HG02981 (cell line): ENCODE measurements around the gene FAM184B.

ENCODE experiments used
- ATAC-seq: cut with Tn5 transposase; IDR thresholded peaks from one replicate; pipeline ENCODE4 v1.9.1; 2021; ENCODE audit warnings: mild to moderate bottlenecking, moderate library complexity; ENCODE audit not compliant: unreplicated experiment

FAM184B gene

DNA sequence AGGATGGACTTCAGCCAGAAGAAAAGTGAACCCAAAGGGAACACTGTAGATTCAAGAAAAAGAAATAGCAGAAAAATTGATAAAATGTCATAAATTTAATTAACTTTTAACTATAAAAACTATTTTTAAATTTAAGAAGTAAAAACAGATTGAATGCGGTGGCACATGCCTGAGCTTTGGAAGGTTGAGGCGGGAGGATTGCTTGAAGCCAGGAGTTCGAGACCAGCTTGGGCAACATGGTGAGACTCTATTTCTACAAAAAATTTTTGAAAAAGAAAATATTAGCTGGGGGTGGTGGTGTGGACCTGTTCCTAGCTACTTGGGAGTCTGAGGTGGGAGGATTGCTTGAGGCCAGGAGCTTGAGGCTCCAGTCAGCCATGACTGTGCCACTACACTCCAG lies 3.0 kb downstream of the FAM184B start:
- ATAC-seq = no peak

DNA sequence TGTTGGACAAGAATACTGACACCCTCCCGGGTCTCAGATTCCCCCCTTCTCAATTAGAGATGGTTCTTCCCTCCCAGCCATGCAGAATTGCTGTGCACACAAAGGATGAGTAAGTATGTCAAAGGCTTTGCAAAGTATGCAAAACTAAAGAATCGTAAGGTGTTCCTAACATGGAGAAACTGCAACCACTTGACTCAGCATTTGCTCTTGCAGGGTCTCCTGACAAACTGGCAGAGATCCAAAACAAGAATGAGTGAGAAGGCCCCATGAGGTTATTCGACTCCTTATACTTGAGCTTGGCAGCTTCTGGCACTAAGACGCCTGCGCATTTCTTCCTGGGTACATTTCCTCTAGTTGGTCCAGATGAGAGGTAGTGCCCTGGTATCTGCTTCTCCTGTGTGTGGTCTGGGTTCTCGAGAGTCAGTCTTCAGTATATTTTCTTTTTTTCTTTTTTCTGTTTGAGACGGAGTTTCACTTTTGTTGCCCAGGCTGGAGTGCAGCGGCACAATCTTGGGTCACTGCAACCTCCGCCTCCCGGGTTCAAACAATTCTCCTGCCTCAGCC lies 8.2 kb downstream of the FAM184B start:
- no peak for ATAC-seq

DNA sequence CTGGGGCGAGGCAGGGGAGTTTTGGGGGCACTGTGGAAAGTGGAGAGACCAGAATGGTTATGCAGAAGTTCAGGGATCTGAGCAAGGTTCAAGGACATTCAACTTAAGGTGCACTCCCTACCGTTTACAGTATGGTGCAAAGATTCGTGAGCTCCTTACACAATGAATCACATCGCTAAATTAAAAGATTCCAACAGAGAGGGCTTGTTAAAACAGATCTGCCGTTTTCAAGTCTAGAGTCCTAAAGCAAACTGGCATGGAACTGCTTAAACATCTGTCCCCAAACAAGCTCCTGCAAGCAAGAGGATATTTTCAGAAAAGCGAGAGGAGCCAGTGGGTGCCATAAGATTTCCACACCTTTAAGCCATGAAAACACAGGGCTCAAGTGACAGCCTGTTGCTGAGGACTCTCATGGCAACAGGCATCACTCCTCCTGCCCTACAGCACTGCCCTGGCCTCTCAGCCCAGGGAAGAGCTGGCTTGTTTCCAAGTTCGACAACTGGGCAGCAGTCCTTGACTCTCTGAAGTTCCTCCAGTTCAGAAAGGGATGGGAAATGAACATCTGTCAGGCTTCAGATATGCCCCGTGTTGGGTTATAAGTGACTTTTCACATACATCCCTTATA lies 10.0 kb downstream of the FAM184B start:
- ATAC-seq = no peak

DNA sequence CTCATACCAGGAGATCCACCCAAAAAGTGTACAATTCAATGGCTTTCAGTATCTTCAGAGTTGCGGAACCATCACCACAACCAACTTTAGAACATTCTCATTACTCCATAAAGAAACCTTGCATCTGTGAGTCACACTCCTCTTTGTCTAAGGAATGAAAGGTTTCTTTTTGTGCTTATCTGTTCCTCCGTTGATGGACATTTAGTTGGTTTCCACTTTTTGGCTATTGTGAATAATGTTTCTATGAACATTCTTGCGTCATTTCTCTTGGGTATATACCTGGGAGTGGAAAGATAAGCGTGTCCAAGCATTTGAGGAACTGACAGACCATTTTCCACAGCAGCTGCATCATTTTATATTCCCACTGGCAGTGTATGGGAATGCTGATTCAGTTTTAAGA lies 10.6 kb downstream of the FAM184B start:
- no peak for ATAC-seq

DNA sequence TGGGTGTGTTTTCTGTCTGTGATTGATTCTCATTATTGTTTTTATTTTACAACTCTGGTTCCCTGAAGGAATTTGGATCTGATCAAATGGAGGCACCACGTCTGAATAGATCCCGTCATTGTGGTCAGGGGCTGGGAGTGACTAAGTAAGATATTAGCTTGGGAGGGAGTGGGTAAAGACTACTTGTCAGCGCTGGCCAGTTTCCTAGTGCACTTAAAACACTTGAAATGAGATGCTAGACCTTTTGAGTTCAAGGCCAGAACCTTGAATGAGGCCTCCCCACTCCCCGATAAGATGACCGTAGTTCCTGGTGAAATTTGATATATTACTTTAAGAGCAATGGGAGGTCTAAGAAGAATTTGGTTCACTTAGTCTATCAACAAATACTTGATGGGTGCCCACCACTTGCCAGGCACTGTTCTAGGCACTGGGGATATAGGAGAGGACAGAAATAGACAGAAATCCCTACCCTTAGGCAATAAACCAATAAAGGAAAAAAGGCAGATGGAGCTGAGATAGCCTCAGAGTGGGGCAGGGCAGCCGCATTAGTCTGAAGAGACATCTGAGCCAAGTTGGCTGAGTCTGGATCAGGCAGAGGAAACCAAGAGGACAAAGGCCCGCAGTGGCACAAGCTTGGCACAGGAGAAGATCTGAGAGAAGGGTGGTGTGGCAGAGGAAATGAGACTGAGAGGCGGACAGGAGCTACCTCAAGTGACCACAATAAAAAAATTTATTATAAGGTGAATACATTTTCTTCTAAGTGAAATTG lies 11.8 kb downstream of the FAM184B start:
- ATAC-seq = no peak

DNA sequence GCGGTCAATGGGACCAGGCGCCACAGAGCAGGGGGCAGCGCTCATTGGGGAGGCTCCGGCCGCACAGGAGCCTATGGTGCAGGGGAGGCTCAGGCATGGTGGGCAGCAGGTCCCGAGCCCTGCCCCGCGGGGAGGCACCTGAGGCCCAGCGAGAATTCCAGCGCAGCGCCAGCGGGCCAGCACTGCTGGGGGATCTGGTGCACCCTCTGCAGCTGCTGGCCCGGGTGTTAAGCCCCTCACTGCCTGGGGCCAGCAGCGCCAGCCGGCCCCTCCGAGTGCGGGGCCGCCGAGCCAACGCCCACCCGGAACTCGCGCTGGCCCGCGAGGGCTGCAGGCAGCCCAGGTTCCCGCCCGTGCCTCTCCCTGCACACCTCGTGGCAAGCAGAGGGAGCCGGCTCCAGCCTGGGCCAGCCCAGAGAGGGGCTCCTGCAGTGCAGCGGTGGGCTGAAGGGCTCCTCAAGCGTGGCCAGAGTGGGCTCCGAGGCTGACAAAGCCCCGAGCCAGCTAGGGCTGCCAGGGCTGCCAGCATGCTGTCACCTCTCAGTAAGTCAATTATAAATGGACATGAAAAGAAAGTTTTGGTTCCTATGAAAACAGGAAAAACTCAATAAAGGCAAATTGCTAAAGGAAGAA lies 14.5 kb downstream of the FAM184B start:
- ATAC-seq = no peak

DNA sequence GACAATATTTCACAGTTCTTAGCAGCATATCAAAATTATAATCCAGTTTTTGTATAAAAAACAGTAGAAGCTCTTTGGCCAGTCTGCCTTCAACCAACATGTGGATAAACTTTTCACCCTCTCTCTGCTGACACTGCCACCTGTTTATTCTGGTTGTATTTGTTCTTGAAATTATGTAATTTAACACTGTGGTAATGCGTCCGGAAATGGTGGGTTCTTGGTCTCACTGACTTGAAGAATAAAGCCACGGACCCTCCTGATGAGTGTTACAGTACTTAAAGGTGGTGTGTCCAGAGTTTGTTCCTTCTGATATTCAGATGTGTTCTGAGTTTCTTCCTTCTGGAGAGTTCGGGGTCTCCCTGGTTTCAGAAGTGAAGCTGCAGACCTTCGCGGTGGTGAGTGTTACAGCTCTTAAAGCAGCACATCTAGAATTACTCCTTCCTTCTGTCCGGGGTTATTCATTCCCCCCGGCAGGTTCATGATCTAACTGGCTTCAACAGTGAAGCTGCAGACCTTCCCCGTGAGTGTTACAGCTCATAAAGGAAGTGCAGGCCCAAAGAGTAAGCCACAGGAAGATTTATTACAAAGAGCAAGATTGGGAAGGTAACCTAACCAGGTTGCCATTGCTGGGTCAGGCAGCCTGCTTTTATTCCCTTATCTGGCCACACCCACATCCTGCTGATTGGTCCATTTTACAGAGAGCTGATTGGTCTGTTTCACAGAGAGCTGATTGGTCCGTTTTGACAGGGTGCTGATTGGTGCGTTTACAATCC lies 15.7 kb downstream of the FAM184B start:
- no peak for ATAC-seq

DNA sequence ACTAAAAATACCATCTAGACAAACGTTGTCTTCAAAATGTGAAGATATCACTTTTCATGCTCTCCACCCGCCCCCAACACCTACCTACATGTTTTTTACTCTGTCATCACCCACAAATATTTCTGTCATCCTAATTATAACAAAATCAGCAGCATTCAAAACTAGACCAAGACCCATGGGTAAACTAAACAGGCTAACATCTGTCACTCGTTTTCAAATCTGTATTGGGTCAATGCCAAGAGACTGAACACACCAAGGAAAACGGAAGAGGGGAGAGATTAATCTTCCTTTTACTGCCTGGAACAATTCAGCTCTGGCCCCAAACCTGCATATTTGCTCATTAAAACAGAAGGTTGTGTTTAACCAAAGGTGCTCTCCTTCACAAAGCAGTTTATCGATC lies 17.5 kb downstream of the FAM184B start:
- no peak for ATAC-seq

DNA sequence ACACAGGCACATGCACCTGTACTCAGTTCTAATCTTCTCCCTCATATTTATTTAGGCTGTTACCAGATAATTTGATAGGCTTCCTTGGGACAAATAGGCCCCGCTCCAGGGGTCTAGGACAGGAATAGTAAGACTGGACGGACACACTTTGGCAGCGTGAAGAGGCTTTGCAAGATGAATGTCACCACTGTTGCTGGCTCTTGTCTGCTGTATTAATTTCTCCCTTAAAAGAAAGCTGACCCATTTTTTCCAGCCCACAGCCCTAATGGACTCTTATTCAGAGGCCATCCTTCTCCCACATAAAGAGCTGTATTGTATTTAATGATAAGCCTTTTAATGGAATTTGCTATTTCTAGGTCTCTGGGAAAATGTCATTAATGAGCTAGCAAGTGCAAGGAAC lies 18.0 kb downstream of the FAM184B start:
- no peak for ATAC-seq

DNA sequence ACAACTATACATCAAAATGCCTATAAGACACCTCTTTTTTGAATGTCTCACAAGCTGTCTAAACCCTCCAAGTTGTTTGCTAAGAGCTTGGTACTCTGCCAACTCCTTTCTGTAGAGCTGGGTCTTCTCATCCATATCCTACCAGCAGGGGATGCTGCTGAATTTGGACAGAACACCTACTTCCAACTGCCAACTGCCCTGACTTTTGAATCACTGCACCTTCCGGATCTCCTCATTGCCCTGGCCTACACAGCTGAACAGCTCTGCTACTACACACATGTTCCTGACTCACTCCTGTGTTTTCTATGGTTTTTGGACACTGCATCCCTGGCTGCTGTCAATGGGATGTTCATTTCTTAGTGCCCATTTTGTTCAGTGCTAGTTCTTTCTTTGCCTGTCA lies 18.7 kb downstream of the FAM184B start:
- ATAC-seq = no peak

DNA sequence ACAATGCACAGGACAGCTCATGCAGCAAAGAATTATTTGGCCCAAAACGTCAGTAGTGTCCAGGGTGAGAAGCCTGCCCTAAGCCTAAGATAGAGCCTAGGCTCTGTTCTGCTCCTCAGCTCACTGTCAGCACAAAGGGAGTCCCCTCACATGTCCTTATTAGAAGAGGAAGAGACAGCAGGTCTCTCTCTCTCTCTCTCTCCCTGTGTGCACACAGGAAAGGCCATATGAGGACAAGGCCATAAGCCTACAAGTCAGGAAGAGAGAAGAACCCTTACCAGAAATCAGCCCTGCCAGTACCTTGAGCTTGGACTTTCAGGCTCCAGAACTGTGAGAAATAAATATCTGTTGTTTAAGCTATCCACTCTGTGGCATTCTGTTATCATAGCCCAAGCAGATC lies 20.4 kb downstream of the FAM184B start:
- ATAC-seq = no peak

DNA sequence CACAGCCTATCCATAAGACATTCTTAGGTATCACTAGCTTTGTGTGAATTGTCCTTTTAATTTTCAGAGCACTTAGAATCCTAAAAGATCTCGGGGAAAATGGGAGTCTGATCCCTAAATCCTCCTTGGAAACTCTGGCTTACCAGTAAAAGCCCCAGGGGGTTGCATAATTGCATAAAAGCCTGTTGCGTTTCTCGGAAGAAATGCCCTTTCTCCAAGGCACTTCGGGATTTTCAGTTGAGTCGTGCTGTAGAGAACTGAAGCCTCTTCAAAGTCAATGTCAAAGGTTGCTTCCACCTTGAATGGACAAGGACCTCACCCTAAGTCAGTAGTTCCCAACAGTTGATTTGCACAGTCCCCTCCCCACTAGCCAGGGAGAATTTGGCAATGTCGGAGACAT lies 20.8 kb downstream of the FAM184B start:
- no peak for ATAC-seq

DNA sequence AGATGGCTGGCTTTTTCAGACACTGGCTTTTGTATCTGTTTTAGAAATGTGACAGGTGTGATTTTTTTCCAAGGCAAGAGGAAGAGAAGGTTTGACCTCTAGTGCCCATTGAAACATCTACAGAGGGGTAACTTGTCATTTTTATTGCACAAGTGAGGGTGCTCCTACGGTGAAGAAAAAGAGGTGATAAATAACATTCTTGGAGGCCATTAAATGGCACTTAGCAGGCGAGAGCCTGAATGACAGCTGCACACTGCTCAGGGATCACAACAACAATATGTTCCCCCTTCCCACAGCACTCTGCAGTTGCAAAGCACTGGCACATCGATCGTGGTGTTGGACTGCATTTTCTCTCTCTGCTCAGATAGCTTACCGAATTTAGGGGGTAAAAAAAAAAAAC lies 22.9 kb downstream of the FAM184B start:
- no peak for ATAC-seq

DNA sequence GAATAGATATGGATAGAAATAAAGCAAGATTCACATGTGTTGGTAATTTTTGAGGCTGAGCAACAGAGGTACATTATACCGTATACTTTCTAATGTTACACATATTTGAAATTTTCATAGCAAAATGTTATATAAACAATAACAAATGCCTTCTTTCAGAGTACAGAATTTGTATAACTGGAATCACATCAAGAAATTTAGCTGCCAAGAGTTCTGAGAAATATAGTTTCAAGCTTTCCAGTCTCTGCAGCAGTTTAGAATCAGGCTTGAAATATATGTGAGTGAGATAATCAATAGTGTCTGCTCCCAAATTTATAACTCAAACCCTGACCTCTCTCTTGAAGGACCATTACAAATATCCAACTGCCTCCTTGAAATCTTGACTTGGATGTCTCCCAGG lies 23.8 kb downstream of the FAM184B start:
- no peak for ATAC-seq

DNA sequence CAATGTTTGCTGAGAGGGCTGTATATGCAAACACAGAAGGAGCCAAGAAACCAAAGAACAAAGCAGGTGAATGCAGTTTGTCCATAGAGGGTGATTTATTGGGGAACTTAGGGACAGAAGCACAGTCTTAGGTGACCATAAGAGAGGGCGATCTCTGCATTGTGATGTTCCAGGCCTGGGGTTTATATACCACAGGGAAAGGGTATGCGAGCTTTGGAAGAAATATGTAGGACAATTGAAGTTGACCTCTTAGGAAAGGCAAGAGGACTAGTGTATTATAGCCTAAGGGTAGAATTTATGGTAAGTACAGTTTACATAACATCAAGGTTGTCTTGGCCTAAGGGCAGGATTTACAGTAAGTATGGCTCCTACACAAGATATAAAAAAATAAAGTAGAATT lies 27.8 kb downstream of the FAM184B start:
- ATAC-seq = no peak

DNA sequence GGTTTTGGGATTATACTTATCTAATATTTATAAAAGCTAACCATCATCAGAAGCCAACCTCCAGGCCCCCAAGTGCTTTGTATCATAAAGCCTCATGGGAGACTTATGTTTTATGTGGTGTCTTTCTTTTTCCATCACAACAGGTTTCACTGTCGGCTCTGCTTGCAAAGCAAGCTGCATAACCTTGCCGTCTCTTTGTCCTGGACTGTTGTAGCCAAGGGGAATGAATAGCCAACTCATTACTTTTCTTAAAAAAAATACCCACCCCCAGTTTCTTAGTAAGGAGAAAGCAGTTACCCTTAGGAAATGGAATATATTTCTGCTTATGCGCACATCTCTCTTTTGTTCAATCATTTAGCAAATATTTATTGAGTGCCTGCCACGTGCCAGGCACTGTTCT lies 40.7 kb downstream of the FAM184B start:
- no peak for ATAC-seq

DNA sequence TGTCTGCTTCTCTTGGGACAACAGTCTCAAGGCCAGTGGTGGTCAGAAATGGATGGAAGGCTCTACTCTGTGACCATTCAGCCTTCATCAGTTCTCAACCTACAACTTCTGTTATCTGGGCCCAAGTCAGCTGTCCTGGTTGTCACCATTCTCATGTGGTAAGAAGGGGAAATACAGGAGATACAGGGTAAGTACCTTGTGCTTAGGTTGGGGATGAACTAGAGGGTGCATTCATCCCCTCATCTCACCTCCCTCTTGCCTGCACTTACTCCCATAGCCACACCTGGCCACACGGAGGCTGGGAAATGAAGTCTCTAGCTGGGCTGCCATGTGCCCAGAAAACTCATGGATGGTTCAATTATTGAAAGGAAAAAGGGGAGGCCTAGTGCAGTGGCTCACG lies 44.9 kb downstream of the FAM184B start:
- ATAC-seq = no peak

DNA sequence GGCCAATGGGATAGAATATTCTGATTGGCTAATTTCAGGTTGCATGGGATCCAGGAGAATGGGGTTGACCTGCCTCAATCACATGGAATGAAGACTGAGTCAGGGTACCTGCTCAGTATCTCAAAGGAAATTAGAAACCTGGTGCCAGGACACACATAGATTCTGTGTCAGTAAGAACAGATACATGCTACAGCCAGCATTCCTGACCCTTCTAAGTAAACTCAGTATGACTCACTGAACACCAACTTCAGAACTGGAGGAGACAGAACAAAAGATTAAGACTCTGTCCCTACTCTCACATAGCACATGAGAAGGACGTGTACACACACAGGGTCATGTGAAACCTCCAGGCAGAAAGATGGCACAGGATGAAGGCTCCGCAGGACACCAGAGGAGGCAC lies 54.5 kb downstream of the FAM184B start:
- ATAC-seq = no peak

DNA sequence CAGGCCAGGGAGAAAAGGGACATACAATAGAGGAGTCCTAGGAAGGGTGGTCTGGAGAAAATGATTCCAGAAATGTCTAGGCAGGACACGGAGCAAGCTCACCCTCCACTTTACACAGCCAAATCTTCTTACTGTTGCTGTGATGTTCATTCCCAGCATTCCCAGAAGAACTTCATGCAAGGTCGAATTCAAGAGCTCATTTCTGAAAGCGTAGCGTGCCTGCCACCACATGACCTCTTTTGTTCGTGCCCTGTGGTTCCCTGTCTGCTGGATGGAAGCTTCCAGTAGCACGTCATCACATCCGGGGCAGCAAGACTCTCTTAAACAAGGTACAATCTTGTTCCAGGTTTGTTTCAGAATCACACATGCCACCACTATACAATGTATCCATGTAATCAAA lies 57.8 kb downstream of the FAM184B start:
- ATAC-seq = no peak

DNA sequence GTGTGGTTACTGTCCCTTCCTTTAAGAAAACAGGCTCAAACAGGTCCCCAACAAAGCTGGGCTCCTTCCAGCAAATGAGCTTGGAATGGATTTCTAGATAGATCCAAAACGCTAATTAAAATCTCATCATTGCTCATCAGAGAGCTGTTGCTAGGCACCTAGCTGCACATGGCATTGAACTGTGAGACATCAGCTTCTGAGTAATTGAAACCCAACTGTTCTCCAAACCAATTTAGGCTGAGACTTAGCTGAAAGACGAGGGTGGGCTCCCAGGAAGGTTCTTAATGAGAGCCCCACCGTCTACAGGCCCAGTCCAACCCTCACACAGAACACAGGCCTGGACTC lies 59.1 kb downstream of the FAM184B start:
- no peak for ATAC-seq
